ENCODE measurements around the gene LYST.

LYST gene

DNA sequence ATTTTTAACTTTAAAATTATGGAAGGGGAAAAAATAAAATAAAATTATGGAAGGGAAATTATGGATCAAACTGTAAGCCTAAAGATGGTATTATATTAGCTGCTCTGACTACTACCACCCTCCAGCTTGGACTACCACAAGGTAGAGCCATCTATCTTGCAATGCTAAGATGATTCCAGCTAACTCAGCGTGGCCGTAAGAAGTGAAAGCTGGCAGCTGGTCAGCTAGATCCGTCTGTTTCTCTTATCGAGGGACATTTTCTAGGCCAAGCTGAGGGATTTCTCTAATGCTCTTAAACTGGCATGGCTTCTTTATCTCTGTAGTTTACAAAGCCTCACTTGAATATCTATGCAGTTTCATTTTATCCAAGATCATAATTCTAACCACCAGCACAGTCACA is 31.5 kb downstream of the LYST start:
- no peaks in the 10 kb centered on the region for H3K4me1 ChIP-seq (ENCODE audit: control insufficient read depth, insufficient read depth, low read length)
- no peaks in the 10 kb centered on the region for H3K9me3 ChIP-seq (ENCODE audit: control insufficient read depth, insufficient read depth, low read length)
- no peaks in the 10 kb centered on the region for H3K27me3 ChIP-seq (ENCODE audit: control insufficient read depth, insufficient read depth, low read length)
- no peak overlapping the region for H3K9ac ChIP-seq (ENCODE audit: low read depth, low read length)
- H3K4me3 ChIP-seq (ENCODE audit: low read depth, low read length) = no peak overlapping the region
- H3K36me3 ChIP-seq (ENCODE audit: control insufficient read depth, insufficient read depth, low read length) = no peaks in the 10 kb centered on the region
- no peak overlapping the region for H3K27ac ChIP-seq (ENCODE audit: low read depth, low read length)

DNA sequence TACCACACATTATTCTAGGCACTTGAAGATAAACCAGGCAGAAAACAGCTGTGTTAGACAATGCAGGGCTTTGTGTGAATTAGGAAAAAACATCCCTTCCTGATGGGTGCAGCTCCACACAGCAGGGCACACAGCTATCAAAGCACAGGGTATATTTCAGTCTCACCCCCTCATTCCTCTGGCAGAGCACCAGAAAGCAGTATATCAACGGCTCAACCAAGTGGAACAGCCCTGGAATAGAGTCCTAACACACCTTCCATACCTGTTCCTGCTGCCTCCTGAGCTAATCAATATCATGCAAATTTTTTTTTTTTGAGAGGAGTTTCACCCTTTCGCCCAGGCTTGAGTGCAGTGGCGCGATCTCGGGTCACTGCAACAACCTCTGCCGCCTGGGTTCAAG is 32.1 kb downstream of the LYST start:
- no peaks in the 10 kb centered on the region for H3K27me3 ChIP-seq (ENCODE audit: control insufficient read depth, insufficient read depth, low read length)
- H3K4me1 ChIP-seq (ENCODE audit: control insufficient read depth, insufficient read depth, low read length) = no peaks in the 10 kb centered on the region
- H3K36me3 ChIP-seq (ENCODE audit: control insufficient read depth, insufficient read depth, low read length) = no peaks in the 10 kb centered on the region
- no peak overlapping the region for H3K9ac ChIP-seq (ENCODE audit: low read depth, low read length)
- no peak overlapping the region for H3K27ac ChIP-seq (ENCODE audit: low read depth, low read length)
- no peaks in the 10 kb centered on the region for H3K9me3 ChIP-seq (ENCODE audit: control insufficient read depth, insufficient read depth, low read length)
- no peak overlapping the region for H3K4me3 ChIP-seq (ENCODE audit: low read depth, low read length)

DNA sequence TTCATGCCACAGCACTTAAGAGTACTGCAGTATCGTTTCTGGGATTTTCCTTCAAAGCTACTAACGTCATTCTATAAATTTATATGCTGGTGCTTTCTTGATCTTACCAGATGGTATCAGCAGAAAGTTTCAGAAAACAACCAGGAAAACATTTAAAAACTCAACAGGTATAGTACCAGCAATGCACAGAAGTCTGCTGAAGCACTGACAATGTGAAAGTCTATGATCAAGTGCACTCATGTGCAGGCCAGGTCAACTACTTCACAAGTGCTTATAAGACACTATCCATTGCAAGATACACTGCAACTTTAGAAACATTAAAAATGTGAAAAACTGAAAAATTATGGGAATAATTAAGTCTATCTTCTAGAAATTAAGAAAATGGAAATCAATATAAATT is 34.7 kb downstream of the LYST start:
- no peak overlapping the region for H3K27ac ChIP-seq (ENCODE audit: low read depth, low read length)
- no peaks in the 10 kb centered on the region for H3K27me3 ChIP-seq (ENCODE audit: control insufficient read depth, insufficient read depth, low read length)
- no peak overlapping the region for H3K4me3 ChIP-seq (ENCODE audit: low read depth, low read length)
- H3K4me1 ChIP-seq (ENCODE audit: control insufficient read depth, insufficient read depth, low read length) = no peaks in the 10 kb centered on the region
- H3K9me3 ChIP-seq (ENCODE audit: control insufficient read depth, insufficient read depth, low read length) = no peaks in the 10 kb centered on the region
- H3K36me3 ChIP-seq (ENCODE audit: control insufficient read depth, insufficient read depth, low read length) = no peaks in the 10 kb centered on the region
- H3K9ac ChIP-seq (ENCODE audit: low read depth, low read length) = no peak overlapping the region

DNA sequence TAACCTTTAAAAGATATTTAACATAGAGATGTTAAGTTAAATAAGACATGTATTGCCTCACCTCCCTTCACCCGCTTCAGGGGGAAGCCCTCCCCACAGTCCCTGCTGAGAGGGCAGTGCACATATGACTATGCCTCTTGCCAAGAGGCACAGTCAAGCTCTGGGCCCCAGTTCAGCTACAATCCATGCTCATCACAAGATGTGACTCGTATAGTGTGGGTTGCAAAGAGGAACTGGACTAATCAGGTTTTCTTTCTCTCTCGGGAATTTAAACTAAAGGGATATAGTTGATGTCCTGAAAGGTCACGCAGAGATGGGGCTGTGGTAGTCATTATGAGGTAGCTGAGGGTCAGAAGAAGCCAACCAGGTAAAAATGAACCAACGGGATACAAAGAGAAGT is 35.6 kb downstream of the LYST start:
- Histone ChIP-seq H3K36me3 (ENCODE audit: control insufficient read depth, insufficient read depth, low read length) (no peaks in the 10 kb centered on the region), H3K4me3 (ENCODE audit: low read depth, low read length) (no peak overlapping the region)

DNA sequence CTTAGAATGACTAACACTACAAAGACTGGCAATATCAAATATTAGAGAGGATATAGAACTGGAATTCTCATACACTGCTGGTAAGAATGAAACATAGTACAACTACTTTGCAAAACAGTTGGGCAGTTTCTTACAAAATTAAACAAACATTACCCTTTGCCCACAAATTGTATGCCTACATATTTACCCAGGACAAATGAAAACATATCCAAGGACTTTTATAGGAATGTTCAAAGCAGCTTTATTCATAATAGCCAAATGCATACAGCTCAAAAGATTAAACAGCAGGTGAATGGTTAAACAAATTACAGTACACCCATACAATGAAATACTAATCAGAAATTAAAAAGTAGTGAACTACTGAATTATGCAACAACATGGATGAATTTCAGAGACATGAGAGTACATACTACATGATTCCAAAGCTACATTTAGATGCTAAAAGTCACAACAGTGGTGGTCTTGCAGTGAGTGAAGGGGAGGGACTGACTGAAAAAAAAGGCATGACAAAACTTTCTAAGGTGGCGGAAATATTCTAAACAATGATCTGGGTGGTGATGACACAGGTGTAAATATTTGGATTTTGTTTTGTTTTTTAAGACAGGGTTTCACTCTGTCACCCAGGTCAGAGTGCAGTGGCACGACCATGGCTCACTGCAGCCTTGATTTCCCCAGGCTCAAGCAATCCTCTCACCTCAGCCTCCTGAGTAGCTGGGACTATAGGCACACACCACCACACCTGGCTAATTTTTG is 40.4 kb downstream of the LYST start:
- Histone ChIP-seq H3K4me3 (ENCODE audit: low read depth, low read length) (no peak overlapping the region), H3K27me3 (ENCODE audit: control insufficient read depth, insufficient read depth, low read length) (no peaks in the 10 kb centered on the region), H3K4me1 (ENCODE audit: control insufficient read depth, insufficient read depth, low read length) (no peaks in the 10 kb centered on the region), H3K27ac (ENCODE audit: low read depth, low read length) (no peak overlapping the region), H3K36me3 (ENCODE audit: control insufficient read depth, insufficient read depth, low read length) (no peaks in the 10 kb centered on the region), H3K9me3 (ENCODE audit: control insufficient read depth, insufficient read depth, low read length) (no peaks in the 10 kb centered on the region), H3K9ac (ENCODE audit: low read depth, low read length) (no peak overlapping the region)

More for the DNA sequence above, 35.6 kb downstream of the LYST start:
- H3K4me1 ChIP-seq (ENCODE audit: control insufficient read depth, insufficient read depth, low read length) = no peaks in the 10 kb centered on the region
- H3K27ac ChIP-seq (ENCODE audit: low read depth, low read length) = no peak overlapping the region
- H3K27me3 ChIP-seq (ENCODE audit: control insufficient read depth, insufficient read depth, low read length) = no peaks in the 10 kb centered on the region
- no peaks in the 10 kb centered on the region for H3K9me3 ChIP-seq (ENCODE audit: control insufficient read depth, insufficient read depth, low read length)
- H3K9ac ChIP-seq (ENCODE audit: low read depth, low read length) = no peak overlapping the region

DNA sequence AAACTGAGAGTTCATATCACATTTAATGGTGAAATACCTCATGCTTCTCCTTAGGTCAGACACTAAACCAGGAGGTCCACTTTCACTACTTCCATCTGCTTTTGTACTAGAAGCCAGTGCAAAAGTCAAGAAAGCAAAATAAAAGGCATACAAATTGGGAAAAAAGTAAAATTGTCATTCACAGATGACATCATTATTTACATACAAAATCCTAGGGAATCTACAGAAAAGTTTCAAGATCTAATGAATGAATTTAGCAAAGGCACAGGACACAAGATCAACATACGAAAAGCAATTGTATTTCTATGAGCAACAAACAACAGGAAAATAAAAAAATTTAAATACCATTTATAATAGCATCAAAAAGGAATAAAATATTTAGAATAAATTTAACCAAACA is 41.5 kb downstream of the LYST start:
- H3K27ac ChIP-seq (ENCODE audit: low read depth, low read length) = no peak overlapping the region
- no peaks in the 10 kb centered on the region for H3K4me1 ChIP-seq (ENCODE audit: control insufficient read depth, insufficient read depth, low read length)
- no peak overlapping the region for H3K9ac ChIP-seq (ENCODE audit: low read depth, low read length)
- H3K27me3 ChIP-seq (ENCODE audit: control insufficient read depth, insufficient read depth, low read length) = no peaks in the 10 kb centered on the region
- no peak overlapping the region for H3K4me3 ChIP-seq (ENCODE audit: low read depth, low read length)
- H3K36me3 ChIP-seq (ENCODE audit: control insufficient read depth, insufficient read depth, low read length) = no peaks in the 10 kb centered on the region
- H3K9me3 ChIP-seq (ENCODE audit: control insufficient read depth, insufficient read depth, low read length) = no peaks in the 10 kb centered on the region

DNA sequence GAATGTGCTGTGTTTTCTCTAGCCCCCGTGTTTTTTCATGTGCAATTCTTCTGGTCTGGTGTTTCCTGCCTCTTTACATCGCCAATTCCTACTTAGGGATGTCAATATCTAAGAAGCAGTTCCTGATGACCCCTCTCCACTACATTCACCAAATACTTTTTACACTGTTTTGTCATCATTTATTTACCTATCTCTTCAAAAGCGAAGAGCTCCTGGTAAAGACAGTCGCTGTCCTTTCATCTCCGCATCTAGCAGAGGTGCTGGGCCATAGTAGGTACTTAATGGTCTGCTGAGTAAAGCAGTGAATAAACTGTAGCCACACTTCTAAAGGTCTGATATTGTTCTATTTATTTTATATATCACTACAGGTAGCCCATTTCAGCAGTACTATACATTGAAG is 43.0 kb downstream of the LYST start:
- Histone ChIP-seq H3K27me3 (ENCODE audit: control insufficient read depth, insufficient read depth, low read length) (no peaks in the 10 kb centered on the region), H3K9ac (ENCODE audit: low read depth, low read length) (no peak overlapping the region), H3K4me1 (ENCODE audit: control insufficient read depth, insufficient read depth, low read length) (no peaks in the 10 kb centered on the region), H3K4me3 (ENCODE audit: low read depth, low read length) (no peak overlapping the region), H3K27ac (ENCODE audit: low read depth, low read length) (no peak overlapping the region), H3K36me3 (ENCODE audit: control insufficient read depth, insufficient read depth, low read length) (no peaks in the 10 kb centered on the region), H3K9me3 (ENCODE audit: control insufficient read depth, insufficient read depth, low read length) (no peaks in the 10 kb centered on the region)

DNA sequence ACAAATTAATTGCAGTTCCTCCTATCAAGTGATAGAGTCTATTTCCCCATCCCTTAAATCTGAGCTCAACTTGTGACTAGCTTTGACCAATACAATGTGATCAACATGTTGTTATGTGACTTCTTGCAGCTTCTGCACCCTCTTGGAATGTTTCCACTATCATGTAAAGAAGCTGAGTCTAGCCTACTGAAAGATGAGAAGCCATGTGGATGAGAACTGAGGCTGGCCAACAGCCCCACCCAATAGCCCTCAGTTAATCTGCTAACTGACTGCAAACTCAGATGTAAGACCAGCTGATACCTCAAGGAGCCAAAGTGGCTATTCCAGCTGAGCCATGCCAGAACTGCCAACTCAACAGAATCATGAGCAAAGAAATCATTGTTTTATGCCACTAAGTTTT is 44.0 kb downstream of the LYST start:
- Histone ChIP-seq H3K4me3 (ENCODE audit: low read depth, low read length) (no peak overlapping the region), H3K4me1 (ENCODE audit: control insufficient read depth, insufficient read depth, low read length) (no peaks in the 10 kb centered on the region), H3K27me3 (ENCODE audit: control insufficient read depth, insufficient read depth, low read length) (no peaks in the 10 kb centered on the region), H3K9me3 (ENCODE audit: control insufficient read depth, insufficient read depth, low read length) (no peaks in the 10 kb centered on the region), H3K36me3 (ENCODE audit: control insufficient read depth, insufficient read depth, low read length) (no peaks in the 10 kb centered on the region), H3K9ac (ENCODE audit: low read depth, low read length) (no peak overlapping the region), H3K27ac (ENCODE audit: low read depth, low read length) (no peak overlapping the region)

DNA sequence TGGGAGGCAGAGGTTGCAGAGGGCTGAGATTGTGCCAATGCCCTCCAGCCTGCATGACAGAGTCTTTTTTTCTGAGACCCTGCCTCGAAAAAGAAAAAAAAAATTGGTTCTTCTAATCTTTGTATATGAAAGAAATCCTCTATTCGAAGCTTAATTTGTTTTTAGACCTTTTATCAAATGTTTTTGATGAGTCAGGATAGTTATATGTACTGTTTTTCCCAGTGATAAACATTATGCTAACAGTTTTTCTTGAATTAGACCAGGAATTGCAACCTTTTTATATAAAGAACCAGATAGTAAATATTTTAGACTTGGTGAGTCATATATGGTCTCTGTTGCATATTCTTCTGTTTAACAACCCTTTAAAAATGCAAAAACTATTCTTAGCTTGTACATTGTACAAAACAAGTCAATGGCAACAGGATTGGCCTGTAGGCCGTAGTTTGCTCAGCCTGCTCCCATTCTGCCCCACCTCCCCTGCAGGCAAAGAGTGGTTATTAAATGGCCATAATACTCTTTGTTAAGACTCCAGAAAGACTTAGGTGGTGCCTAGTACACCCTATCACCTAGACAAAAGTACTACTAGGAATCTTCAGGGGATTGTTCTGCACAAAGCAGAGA is 45.2 kb downstream of the LYST start:
- Histone ChIP-seq H3K9ac (ENCODE audit: low read depth, low read length) (no peak overlapping the region), H3K27me3 (ENCODE audit: control insufficient read depth, insufficient read depth, low read length) (no peaks in the 10 kb centered on the region), H3K36me3 (ENCODE audit: control insufficient read depth, insufficient read depth, low read length) (no peaks in the 10 kb centered on the region), H3K27ac (ENCODE audit: low read depth, low read length) (no peak overlapping the region), H3K9me3 (ENCODE audit: control insufficient read depth, insufficient read depth, low read length) (no peaks in the 10 kb centered on the region), H3K4me3 (ENCODE audit: low read depth, low read length) (no peak overlapping the region), H3K4me1 (ENCODE audit: control insufficient read depth, insufficient read depth, low read length) (no peaks in the 10 kb centered on the region)

DNA sequence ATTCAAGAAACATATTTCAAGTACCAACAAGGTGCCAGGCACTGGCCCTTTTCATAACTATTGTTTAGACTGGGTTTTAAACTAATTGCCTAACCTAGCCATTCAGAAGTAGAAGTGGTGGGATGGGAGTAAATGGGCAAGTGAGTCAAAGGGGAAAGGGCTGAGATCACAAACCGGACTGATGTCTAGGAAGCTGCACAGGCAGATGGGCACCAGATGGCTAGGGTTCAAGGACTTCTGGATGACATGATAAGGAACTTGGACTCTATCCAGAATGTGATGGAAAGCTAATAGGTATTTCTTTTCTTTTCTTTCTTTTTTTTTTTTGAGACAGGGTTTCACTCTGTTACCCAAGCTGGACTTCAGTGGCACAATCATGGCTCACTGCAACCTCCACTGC is 46.6 kb downstream of the LYST start:
- Histone ChIP-seq H3K27me3 (ENCODE audit: control insufficient read depth, insufficient read depth, low read length) (no peaks in the 10 kb centered on the region), H3K9ac (ENCODE audit: low read depth, low read length) (no peak overlapping the region), H3K27ac (ENCODE audit: low read depth, low read length) (no peak overlapping the region), H3K4me1 (ENCODE audit: control insufficient read depth, insufficient read depth, low read length) (no peaks in the 10 kb centered on the region), H3K9me3 (ENCODE audit: control insufficient read depth, insufficient read depth, low read length) (no peaks in the 10 kb centered on the region), H3K36me3 (ENCODE audit: control insufficient read depth, insufficient read depth, low read length) (no peaks in the 10 kb centered on the region), H3K4me3 (ENCODE audit: low read depth, low read length) (no peak overlapping the region)

DNA sequence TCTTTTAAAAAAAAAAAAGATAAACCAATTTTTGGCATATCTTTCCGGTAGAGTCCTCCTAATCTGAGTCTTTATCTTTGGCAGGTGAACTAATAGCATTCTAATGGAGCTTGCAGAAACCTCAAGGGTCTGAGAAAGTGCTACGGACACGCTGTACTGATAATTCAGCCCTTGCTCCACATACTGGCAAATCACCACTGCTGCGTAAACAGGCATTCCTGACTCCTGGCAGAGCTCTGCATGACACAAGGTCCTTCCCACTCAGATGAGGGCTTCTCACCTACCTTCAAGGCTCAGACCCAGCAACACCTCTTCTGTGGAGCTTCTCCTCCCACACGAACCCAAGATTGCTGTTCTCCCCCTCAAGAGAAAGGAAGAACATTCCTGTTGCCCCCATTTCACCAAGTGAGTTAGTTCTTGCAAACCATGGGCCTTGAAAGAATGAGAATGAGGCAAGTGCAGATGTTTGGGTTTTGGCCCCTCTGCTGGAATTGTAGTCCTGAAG is 48.0 kb downstream of the LYST start:
- H3K9me3 ChIP-seq (ENCODE audit: control insufficient read depth, insufficient read depth, low read length) = no peaks in the 10 kb centered on the region
- no peak overlapping the region for H3K4me3 ChIP-seq (ENCODE audit: low read depth, low read length)
- H3K9ac ChIP-seq (ENCODE audit: low read depth, low read length) = no peak overlapping the region
- H3K27me3 ChIP-seq (ENCODE audit: control insufficient read depth, insufficient read depth, low read length) = no peaks in the 10 kb centered on the region
- H3K27ac ChIP-seq (ENCODE audit: low read depth, low read length) = no peak overlapping the region
- H3K36me3 ChIP-seq (ENCODE audit: control insufficient read depth, insufficient read depth, low read length) = no peaks in the 10 kb centered on the region
- H3K4me1 ChIP-seq (ENCODE audit: control insufficient read depth, insufficient read depth, low read length) = peaks cover 7% of the 10 kb centered on the region; the same call in 1 of the 2 replicates
